Hypothalamus (tissue), 51 donors: ENCODE results near the gene TCFL5.
"Not testable (repeated sequence)": the region's sequence is repeated elsewhere in the genome, so short reads cannot be mapped to it uniquely, and the experiment has no call there.

Source experiments
- DNase-seq, 51 donors: peaks; one replicate each; lab custom pipeline; 2025; lab: John Stamatoyannopoulos, UW

Gene TCFL5

DNA sequence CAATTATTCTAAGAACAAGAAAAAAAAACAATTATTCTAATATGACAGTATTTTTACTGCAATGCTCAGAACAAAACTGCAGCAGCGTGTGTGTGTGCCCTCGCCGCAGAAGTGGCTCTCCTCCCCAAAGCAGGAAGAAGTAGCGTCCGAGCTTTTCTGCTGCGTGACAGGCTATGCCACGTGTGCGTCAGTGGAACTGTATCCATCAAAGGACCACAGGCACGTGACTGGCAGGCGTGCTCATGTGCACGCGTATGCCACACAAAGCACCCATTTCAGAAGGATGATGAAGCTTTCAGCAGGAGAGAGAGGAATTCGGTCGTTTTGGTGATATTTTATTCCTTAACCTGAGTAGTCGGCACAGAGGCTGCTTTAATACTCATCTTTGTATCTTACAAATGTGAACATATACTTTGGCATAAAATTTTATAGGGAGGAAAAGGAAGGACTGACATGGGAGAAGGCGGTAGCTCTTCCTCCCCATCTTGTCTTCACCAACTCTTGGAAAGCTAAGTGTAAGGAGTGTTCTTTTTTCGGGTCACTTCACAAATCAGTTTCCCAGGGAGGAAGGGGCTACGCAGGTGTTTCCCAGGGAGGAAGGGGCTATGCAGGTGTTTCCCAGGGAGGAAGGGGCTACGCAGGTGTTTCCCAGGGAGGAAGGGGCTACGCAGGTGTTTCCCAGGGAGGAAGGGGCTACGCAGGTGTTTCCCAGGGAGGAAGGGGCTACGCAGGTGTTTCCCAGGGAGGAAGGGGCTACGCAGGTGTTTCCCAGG is 3.4 kb downstream of the TCFL5 start:
- peak in 24 of 51 donors; percentile 15 to 67 (median 30) for DNase-seq

GRCh38 chr20:62856931-62857619 is 4.5 kb downstream of the TCFL5 start:
- peak in 1 of 51 donors; percentile 49 for DNase-seq

DNA sequence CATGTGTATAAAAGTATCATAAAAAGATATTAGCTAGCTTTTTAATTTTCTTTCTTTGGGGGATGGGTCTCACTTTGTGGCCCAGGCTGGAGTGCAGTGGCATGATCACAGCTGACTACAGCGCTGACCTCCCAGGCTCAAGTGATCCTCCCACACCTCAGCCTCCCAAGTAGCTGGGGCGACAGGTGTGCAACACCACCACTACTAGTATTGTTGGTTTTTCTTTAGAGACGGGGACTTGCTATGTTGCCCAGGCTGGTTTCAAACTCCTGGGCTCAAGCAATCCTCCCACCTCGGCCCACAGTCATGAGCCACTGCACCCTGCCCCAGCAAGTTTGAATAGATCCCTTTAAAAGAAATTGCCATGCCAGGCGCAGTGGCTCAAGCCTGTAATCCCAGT is 6.5 kb downstream of the TCFL5 start:
- no peak for DNase-seq

DNA sequence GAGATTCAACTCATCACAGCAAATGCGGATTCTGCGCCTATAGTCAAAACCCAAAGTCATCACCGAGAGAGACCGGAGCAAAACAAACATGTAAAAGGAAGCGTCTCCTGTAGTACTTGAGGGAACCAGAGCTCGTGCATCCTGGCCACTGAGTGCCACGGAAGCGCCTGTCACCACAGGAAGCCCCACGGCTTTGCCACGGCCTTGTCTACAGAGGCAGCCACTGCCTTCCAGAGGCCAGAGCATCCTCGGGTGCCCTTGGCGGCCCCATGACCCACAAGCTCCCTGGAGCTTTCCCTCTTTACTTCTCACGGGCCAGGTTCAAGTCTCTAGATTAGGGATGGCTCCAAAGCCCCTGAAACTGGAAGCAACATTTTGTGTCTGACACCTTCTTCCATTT is 7.5 kb downstream of the TCFL5 start:
- no peak for DNase-seq

- DNase-seq = not testable (repeated sequence)
These were observed 8.3 kb downstream of the TCFL5 start for GRCh38 chr20:62853304-62853703.

DNA sequence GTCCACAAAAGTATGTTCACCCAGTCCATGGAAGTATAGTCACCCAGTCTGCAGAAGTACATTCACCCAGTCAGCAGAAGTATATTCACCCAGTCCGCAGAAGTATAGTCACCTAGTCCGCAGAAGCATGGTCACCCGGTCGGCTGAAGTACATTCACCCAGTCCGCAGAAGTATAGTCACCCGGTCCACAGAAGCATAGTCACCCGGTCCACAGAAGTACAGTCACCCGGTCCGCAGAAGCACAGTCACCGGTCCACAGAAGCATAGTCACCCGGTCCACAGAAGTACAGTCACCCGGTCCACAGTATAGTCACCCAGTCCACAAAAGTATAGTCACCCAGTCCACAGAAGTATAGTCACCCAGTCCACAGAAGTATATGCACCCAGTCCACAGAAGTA is 8.8 kb downstream of the TCFL5 start:
- DNase-seq = no peak

GRCh38 chr20:62852196-62852595 is 9.4 kb downstream of the TCFL5 start:
- no peak for DNase-seq

DNA sequence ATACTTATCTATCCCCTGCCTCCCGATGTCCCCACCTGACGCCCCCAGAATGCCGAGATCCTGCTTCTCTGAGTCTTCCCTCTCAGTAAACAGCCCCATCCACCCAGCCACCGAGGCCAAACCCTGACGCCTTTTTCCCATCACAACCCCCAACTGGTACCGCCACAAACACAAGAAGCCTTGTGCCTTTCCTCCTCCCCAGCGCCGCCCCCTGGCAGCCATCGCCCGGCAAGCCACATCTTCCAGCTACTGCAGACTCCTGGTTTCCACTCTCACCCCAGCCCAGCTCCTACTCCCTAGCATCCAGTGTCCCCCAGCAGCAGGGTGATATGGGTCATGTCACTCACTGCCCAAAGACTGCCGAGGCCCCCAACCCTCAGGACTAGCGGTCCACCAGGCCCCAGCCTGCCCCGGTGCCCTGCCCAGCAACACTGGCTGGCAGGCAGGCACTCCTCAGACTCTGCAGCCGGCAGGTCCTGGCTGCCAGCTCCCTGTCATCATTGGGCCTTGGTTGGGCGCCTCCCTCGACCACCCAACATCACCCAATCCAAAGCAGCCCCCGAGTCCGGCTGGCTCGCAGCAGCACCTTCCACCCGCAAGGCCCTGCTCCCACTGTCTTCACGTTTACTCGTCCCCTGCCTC is 11.2 kb downstream of the TCFL5 start:
- DNase-seq = peak in 45 of 51 donors; percentile 21 to 90 (median 67)

DNA sequence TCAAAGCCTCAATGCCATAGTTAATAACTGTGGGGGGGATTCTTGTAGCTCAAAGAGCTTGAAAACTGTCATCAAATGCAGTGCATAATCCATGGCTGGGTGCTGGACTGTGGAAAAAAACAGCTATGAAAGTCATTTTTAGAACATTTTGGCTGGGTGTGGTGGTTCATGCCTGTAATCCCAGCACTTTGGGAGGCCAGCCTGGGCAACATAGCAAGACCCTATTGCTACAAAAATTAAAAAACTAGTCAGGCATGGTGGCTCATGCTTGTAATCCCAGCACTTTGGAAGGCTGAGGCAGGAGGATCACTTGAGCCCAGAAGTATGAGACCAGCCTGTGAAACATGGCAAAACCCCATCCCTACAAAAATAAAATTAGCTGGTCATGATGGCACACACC is 12.2 kb downstream of the TCFL5 start:
- DNase-seq = peak in 1 of 51 donors; percentile 10

DNA sequence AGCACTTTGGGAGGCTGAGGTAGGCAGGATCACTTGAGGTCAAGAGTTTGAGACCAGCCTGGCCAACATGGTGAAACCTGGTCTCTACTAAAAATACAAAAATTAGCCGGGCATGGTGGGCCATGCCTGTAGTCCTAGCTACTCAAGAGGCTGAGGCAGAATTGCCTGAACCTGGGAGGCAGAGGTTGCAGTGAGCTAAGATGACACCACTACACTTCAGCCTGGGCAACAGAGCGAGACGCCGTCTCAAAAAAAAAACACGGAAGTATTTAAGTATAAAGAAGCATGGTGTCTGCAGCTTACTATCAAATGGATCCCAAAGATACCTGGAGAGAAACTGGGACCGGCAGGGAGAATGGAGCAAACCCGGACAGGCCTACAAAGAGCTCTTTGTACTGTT is 12.7 kb downstream of the TCFL5 start:
- DNase-seq = not testable (repeated sequence)

- DNase-seq = peak in 1 of 51 donors; percentile 34
These were observed 15.3 kb downstream of the TCFL5 start for GRCh38 chr20:62846166-62846890.

- DNase-seq = no peak
These were observed 16.0 kb downstream of the TCFL5 start for GRCh38 chr20:62845416-62846160.

DNA sequence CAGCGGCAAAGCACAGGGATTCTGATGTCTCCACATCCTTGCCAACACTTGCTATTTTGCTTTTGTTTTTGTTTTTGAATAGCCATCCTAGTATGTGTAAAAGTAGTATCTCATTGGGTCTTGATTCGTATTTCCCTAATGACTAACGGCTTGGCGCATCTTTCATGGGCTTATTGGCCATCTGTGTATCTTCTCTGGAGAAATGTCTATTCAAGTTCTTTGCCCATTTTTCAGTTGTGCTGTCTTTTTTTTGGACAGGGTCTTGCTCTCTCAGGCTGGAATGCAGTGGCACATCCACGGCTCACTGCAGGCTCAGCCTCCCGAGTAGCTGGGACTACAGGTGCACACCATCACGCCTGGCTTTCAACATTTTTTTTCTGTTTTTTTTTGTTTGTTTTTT is 17.4 kb downstream of the TCFL5 start:
- no peak for DNase-seq

- no peak for DNase-seq
These were observed 18.0 kb downstream of the TCFL5 start for GRCh38 chr20:62843656-62844055.

DNA sequence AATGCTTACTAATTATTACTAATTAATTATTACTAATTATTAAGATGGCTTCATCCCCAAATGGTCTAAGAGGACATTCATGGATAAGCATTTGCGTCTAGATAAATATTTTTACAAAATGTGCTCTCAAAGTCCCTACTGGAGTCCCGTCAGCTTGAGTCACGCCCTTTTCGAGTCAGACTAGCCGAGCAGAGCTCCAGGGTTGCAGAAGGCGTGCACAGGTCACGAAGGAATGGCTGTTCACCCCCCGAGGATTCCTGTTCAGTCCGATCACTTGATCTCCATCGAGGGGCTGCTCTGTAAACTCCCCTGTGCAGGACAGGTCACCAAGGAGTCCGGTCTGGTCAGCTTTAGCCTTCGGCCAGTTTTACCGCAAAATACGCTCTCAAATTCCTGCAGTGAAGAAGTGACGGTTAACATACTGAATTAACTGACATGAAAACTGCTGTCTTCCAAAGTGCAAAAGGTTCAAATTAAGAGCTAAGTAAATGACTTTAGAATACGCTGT is 19.9 kb downstream of the TCFL5 start:
- DNase-seq = no peak

DNA sequence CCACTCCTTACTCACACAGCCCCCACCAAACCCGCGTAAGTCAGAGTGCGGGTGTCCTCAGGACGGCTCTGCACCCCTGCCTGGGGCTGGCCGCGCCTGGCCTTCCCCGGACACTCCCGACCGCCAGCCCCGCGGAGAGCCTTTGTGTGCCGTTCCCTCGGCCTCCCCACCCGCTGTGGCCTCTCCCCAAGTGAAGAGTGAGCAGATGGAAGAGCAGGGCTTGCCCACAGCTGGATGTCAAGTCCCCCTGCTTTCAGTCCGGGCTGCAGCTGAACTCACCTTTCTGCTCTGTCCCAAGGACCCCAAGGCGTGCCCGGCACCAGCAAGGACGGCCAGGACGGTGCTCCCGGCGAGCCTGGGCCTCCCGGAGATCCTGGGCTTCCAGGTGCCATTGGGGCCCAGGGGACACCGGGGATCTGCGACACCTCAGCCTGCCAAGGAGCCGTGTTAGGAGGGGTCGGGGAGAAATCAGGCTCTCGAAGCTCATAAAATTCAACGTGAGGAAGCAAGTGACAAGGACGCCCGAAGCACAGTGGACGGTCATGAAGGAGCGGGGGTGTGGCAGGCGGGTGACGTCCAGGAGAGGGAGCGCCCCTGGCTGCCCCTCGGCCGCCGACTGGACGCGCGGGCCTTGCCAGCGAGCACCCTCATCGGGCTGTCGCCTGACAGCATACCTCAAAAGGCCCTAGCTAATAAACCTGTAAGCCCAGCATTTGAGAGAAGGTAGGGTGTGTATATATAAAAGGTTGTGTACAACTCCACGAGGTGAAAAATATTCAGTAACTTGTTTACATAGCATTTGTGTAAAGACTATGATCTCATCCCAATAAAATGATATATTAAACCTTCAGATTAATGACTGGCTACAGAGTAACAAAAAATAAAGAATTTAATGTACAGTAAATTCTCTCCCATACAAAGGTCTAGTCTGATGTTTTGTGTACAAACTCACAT is 21.1 kb downstream of the TCFL5 start:
- no peak for DNase-seq

DNA sequence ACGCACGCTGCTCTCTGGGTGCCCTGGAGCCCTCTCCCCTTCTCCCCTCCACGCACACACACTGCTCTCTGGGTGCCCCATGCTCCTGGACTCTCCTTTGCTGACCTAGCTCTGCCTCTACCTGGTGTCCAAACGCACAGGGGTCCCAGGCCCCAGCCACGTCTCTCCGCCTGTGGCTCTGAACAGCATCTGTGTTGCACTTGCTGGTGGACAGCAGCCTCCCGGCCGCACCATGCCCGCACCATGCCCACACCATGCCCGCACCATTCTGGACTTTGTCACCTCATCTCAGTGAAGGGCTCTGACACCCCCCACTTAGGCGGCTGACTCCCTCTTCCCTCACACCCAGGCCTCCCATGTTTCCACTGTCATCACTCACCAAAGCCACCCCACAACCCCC is 21.8 kb downstream of the TCFL5 start:
- DNase-seq = no peak

- no peak for DNase-seq
These were observed 22.4 kb downstream of the TCFL5 start for GRCh38 chr20:62839261-62839660.
